WERI-Rb-1 (cell line): ENCODE results near the gene BACH2.

ENCODE experiments used
- DNase-seq: peaks from one replicate; pipeline ENCODE4 v3.0.0-alpha.2; 2020
- H3K27ac ChIP-seq: fragments of 250-450 bp; sonication (Bioruptor Pico); 2 replicates; pipeline ENCODE4 v1.5.1; 2020; ENCODE audit warnings: mild to moderate bottlenecking, moderate library complexity
- H3K27me3 ChIP-seq: fragments of 250-450 bp; sonication (Bioruptor Pico); 2 replicates; pipeline ENCODE4 v1.5.1; 2021; ENCODE audit warnings: mild to moderate bottlenecking, low read depth, moderate library complexity; ENCODE audit not compliant: insufficient read depth, severe bottlenecking
- H3K36me3 ChIP-seq: fragments of 250-450 bp; sonication (Bioruptor Pico); 2 replicates; pipeline ENCODE4 v1.5.1; 2020; ENCODE audit warnings: mild to moderate bottlenecking, moderate library complexity
- H3K4me3 ChIP-seq: 2 replicates; pipeline ENCODE4 v1.5.1; 2011; ENCODE audit warnings: low read depth, mild to moderate bottlenecking, control low read depth, low read length
- H3K9me3 ChIP-seq: fragments of 250-450 bp; sonication (Bioruptor Pico); 2 replicates; pipeline ENCODE4 v1.5.1; 2021; ENCODE audit warnings: mild to moderate bottlenecking, moderate library complexity; ENCODE audit not compliant: severe bottlenecking
- CTCF ChIP-seq: IDR thresholded peaks from 2 replicates; pipeline ENCODE4 v1.5.1; 2011; ENCODE audit warnings: low read depth, mild to moderate bottlenecking, control low read depth, inconsistent platforms, low read length

The BACH2 gene

DNA sequence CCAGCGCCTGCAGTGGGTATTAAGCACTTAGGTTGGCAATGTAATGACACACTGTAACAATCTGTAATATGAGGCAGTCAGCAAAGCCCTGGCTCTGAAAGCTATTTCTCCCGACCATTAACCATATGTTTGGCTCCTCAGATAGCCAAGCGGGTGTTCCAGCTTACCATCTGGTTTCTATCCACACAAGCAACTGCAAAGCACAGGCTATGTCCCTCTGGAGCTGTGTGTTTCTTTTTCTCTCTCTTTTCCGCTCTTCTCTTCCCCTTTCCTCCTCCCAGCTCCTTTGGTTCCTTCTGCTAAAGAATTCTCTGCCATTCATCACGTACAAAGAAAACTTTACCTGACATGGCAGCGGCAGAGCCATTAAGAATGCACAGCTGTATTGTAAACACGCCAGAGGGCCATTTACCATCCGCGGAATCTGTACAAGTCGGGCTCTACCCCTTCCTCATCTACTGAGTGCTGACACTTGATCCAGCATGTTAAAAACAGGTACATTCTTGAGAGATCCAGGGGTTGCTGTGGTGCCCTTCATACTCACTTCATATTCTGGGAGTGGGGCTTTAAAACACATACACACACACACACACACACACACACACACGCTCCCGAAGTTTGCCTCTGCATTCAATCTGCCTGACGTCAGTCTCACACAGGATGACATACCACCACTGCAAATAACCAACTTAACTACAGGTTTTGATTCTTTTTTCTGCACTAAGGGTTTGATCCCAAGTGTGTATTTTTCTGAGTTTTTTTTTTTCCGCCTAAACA, 77.2 kb downstream of the BACH2 start:
- Histone ChIP-seq H3K36me3 (no peaks in the 10 kb centered on the region), H3K4me3 (peak overlapping the region; percentile 37), H3K27ac (peak overlapping the region; percentile 91), H3K27me3 (no peaks in the 10 kb centered on the region), H3K9me3 (peaks cover 5% of the 10 kb centered on the region)
- TF ChIP-seq CTCF = no peak
- peak; percentile 71 for DNase-seq

GRCh38 chr6:90218959-90219208, 77.8 kb downstream of the BACH2 start:
- TF ChIP-seq CTCF = no peak
- H3K36me3 ChIP-seq = no peaks in the 10 kb centered on the region
- no peak for DNase-seq
- no peaks in the 10 kb centered on the region for H3K27me3 ChIP-seq
- peaks cover 5% of the 10 kb centered on the region for H3K9me3 ChIP-seq
- peak overlapping the region; percentile 91 for H3K27ac ChIP-seq
- H3K4me3 ChIP-seq = peak overlapping the region; percentile 37

DNA sequence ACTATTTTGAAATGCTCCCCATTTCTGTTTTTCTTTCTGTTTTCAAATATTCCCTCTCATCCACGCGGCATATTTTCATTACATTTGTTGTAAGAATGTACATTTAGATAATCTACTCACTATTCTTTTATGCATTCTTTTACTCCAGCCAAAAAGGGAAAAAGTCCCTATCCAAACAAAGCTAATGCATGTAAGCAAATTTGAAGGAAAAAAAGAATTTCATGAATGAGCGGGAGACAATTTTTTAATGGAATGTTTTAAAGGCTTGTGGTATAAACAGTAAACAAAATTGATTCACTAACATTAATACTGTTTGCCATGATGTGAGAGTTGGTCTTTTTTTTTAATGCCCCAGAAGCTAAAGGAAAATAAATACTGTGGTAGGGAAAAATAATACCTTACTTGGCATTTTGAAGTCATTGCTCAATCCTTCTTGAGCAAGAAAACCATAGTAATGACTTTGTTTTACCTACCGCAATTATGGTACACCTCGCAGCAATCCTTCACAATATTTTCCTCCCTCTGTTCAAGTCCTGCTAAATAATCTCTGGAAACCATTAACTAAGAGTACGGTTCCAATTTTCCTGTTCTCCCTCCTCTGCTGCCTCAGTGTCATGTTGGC, 79.0 kb downstream of the BACH2 start:
- H3K9me3 ChIP-seq = peaks cover under 1% of the 10 kb centered on the region
- no peak for TF ChIP-seq CTCF
- no peak for DNase-seq
- peak overlapping the region; percentile 91 for H3K27ac ChIP-seq
- H3K4me3 ChIP-seq = no peak overlapping the region
- H3K36me3 ChIP-seq = no peaks in the 10 kb centered on the region
- H3K27me3 ChIP-seq = no peaks in the 10 kb centered on the region

DNA sequence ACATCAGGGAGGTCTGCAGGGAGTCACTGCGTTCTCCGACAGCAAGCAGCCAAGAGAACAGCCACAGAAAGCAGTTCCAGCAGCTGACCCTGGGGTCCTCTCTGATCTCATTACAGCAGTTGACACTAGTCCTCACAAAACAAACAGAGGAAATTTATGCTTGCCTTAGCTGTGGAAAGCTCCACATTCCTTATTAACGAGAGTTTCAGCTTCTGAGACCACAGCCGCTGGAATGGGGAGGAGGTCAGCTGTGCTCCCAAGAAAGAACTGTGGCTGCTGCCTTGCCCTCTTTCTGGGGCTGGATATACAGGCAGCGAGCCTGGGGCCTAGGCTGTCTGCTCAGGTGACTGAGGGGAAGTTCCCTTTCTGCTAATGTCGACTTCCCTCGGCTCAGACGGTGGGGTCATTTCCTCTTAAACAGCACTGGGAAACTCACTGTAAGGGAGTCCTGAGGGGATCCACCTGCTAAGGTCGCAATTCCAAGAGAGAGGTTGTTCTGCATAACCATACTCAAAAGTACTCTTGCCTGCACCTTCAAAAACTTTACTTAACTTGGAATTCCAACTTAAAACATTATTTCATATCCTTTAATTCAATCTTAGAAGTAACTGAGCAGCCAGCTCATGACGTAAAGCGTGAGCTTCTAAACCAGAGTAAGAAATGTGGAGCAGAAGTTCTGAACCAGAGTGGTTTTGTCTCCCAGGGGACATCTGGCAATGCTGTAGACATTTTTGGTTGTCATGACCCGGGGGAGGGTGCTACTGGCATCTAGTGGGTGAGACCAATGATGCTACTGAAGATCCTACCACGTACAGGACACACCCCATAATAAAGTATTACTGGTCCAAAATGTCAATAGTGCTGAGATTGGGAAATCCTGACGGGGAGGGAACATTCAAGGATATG, 80.3 kb downstream of the BACH2 start:
- no peaks in the 10 kb centered on the region for H3K36me3 ChIP-seq
- no peak for DNase-seq
- no peaks in the 10 kb centered on the region for H3K27me3 ChIP-seq
- TF ChIP-seq CTCF = no peak
- H3K27ac ChIP-seq = no peak overlapping the region
- no peaks in the 10 kb centered on the region for H3K9me3 ChIP-seq
- no peak overlapping the region for H3K4me3 ChIP-seq

DNA sequence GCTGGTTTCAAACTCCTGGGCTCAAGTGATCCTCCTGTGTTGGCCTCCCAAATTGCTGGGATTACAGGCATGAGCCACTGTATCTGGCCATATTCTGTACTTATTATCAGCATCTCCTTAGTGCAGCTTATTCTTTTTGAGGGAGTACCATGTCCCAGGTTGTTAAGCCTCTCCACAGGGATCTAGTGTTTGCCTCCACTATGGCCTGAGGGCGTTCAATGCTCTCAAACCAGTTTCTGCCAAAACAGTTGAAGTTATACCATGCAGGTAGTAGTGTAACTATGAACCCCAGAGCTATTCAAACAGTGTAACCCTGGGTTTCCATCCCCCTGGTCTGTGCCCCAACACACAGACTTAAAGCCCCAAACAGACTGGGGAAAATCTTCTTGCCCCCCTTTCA, 81.7 kb downstream of the BACH2 start:
- no peak overlapping the region for H3K27ac ChIP-seq
- TF ChIP-seq CTCF = no peak
- no peak for DNase-seq
- no peaks in the 10 kb centered on the region for H3K27me3 ChIP-seq
- no peaks in the 10 kb centered on the region for H3K9me3 ChIP-seq
- H3K36me3 ChIP-seq = no peaks in the 10 kb centered on the region
- H3K4me3 ChIP-seq = no peak overlapping the region
